K562 (cell line): ENCODE data around the gene CEBPA. TPM values are rescaled to one million over a fixed set of nuclear protein-coding genes. Genes with fewer than 3 reads are reported as not detected.

ENCODE experiments used
- ATF1 ChIP-seq, 2 experiments: fragments of 450-650 bp in 1 of 2; IDR thresholded peaks; 2 replicates each; pipeline ENCODE4 v1.6.1; 2016; ENCODE audit warnings: missing compliant biosample characterization in 1 of 2, missing genetic modification characterization in 1 of 2
- BRF1 ChIP-seq: IDR thresholded peaks from 3 replicates; pipeline ENCODE4 v1.6.1; 2011; ENCODE audit warnings: borderline replicate concordance, mild to moderate bottlenecking; ENCODE audit not compliant: insufficient read length; ENCODE audit errors: extremely low read depth
- CBFA2T2 ChIP-seq: fragments of 450-650 bp; conservative IDR thresholded peaks from 2 replicates; pipeline ENCODE4 v1.6.1; 2017; ENCODE audit warnings: mild to moderate bottlenecking
- CHAMP1 ChIP-seq: fragments of 450-650 bp; IDR thresholded peaks from 2 replicates; pipeline ENCODE4 v1.6.1; 2016; ENCODE audit warnings: mild to moderate bottlenecking
- NFIC ChIP-seq: fragments of 450-650 bp; IDR thresholded peaks from 2 replicates; pipeline ENCODE4 v1.6.1; 2017; ENCODE audit warnings: mild to moderate bottlenecking, inconsistent platforms
- NR4A1 ChIP-seq, 2 experiments: fragments of 250-450 bp in 1 of 2; fragments of 450-650 bp in 1 of 2; sonication (Bioruptor Pico) in 1 of 2; IDR thresholded peaks; 2 replicates each; pipeline versions ENCODE4 v1.4.0 to v1.6.1; 2016 to 2020; ENCODE audit warnings: mild to moderate bottlenecking in 2 of 2, missing compliant biosample characterization in 1 of 2, missing genetic modification characterization in 1 of 2, moderate library complexity in 1 of 2
- SMAD4 ChIP-seq: fragments of 250-450 bp; sonication (Bioruptor Pico); conservative IDR thresholded peaks from 2 replicates; pipeline ENCODE4 v1.8.0; 2021; ENCODE audit warnings: inconsistent platforms, mild to moderate bottlenecking, moderate library complexity
- SMARCA4 ChIP-seq: fragments of 450-650 bp; IDR thresholded peaks from 2 replicates; pipeline ENCODE4 v1.6.1; 2016
- SOX6 ChIP-seq: fragments of 450-650 bp; IDR thresholded peaks from 2 replicates; pipeline ENCODE4 v1.6.1; 2014; ENCODE audit warnings: mild to moderate bottlenecking
- TAL1 ChIP-seq: fragments of 450-650 bp; IDR thresholded peaks from 2 replicates; pipeline ENCODE4 v1.6.1; 2016; ENCODE audit warnings: mild to moderate bottlenecking
- TFE3 ChIP-seq: fragments of 450-650 bp; formaldehyde crosslinking; IDR thresholded peaks from 2 replicates; pipeline ENCODE4 v1.4.0; 2020; ENCODE audit warnings: mild to moderate bottlenecking, mixed read lengths
- USF1 ChIP-seq: sonication (generic); formaldehyde crosslinking; IDR thresholded peaks from 2 replicates; pipeline ENCODE4 v1.9.0; 2022; ENCODE audit warnings: mild to moderate bottlenecking, missing genetic modification reagents
- USF2 ChIP-seq: sonication (generic); formaldehyde crosslinking; IDR thresholded peaks from 2 replicates; pipeline ENCODE4 v1.5.0; 2020; ENCODE audit warnings: missing genetic modification reagents
- ZNF224 ChIP-seq: sonication (generic); formaldehyde crosslinking; IDR thresholded peaks from 2 replicates; pipeline ENCODE4 v1.8.0; 2022; ENCODE audit warnings: mild to moderate bottlenecking, missing genetic modification reagents
- ZNF232 ChIP-seq: sonication (generic); formaldehyde crosslinking; IDR thresholded peaks from 2 replicates; pipeline ENCODE4 v1.8.0; 2022; ENCODE audit warnings: mild to moderate bottlenecking, missing genetic modification reagents
- ZNF24 ChIP-seq: fragments of 450-650 bp; IDR thresholded peaks from 2 replicates; pipeline ENCODE4 v1.6.1; 2016
- ZNF280B ChIP-seq: fragments of 250-450 bp; sonication (Bioruptor Pico); IDR thresholded peaks from 2 replicates; pipeline ENCODE4 v1.5.1; 2021; ENCODE audit warnings: mild to moderate bottlenecking
- ZNF766 ChIP-seq: fragments of 200-800 bp; sonication (Bioruptor generic); conservative IDR thresholded peaks from 2 replicates; pipeline ENCODE4 v1.6.1; 2016; ENCODE audit warnings: missing genetic modification characterization, missing compliant biosample characterization
- polyA plus RNA-seq, 8 experiments: library from polyadenylated mRNA; depleted of rRNA in 4 of 8; stranded (reverse) in 5 of 8; unstranded in 3 of 8; fragments of >200 nt; fragmentation: Nextera tagmentation in 2 of 8; fragmentation: Illumina TruSeq in 1 of 8; extraction: Ambion mirVana in 2 of 8; extraction: Trizol in 1 of 8; gene quantifications; 2 replicates each; pipeline versions ENCODE4 v1.2.1 to v1.2.3, GENCODE V29; 2011 to 2014; ENCODE audit warnings: inconsistent platforms in 1 of 8, missing spikeins in 1 of 8
- total RNA-seq, 7 experiments: library from RNA; depleted of rRNA in 6 of 7; stranded (reverse); fragments of >200 nt in 6 of 7; fragmentation: Illumina TruSeq in 2 of 7; extraction: Trizol in 2 of 7; gene quantifications; 2 replicates each; pipeline versions ENCODE4 v1.2.1 to v1.2.3, GENCODE V29; 2011 to 2021; ENCODE audit warnings: low replicate concordance in 1 of 7

The CEBPA gene
- total and polyA plus RNA-seq, 9 of the 15 experiments (the other 6 are each of a cell fraction or from before 2014, with no cell fraction given) = 0.03 to 0.59 (median 0.15) TPM; not detected in 2

GRCh38 chr19:33304760-33305647 is 2.7 kb upstream of the CEBPA start (continued):
- TF ChIP-seq NFIC = peak; percentile 63
- TF ChIP-seq ZNF280B (CRISPR knock-in tag) = no peak
- no peak for TF ChIP-seq ATF1 (CRISPR knock-in tag; IDR thresholded peaks at IDR 0.05)
- peak; percentile 40; the same call in 1 of the 2 replicates for TF ChIP-seq ATF1 (tag; IDR thresholded peaks at IDR 0.05)
- TF ChIP-seq ZNF224 (CRISPR knock-in tag) = no peak
- TF ChIP-seq SMAD4 (CRISPR knock-in tag) = 0 out of 2 replicates have a peak, but pooled peaks have one; percentile 29
- TF ChIP-seq SOX6 = peak; percentile 30; the same call in 1 of the 2 replicates
- TF ChIP-seq USF1 = peak; percentile 69
- TF ChIP-seq TFE3 (CRISPR knock-in tag) = no peak
- TF ChIP-seq ZNF766 (CRISPR knock-in tag) = no peak
- TF ChIP-seq CHAMP1 = no peak
- TF ChIP-seq USF2 (CRISPR knock-in tag) = peak; percentile 39
- no peak for TF ChIP-seq NR4A1 (CRISPR knock-in tag; IDR thresholded peaks at IDR 0.05)
- TF ChIP-seq NR4A1 (tag; IDR thresholded peaks at IDR 0.05) = no peak
- TF ChIP-seq CBFA2T2 = peak; percentile 35
- TF ChIP-seq ZNF24 = peak; percentile 71
- peak; percentile 15; the same call in 1 of the 2 replicates for TF ChIP-seq SMARCA4
- no peak for TF ChIP-seq ZNF232 (CRISPR knock-in tag)
- TF ChIP-seq BRF1 = no peak
- 0 out of 2 replicates have a peak, but pooled peaks have one; percentile 25 for TF ChIP-seq TAL1
